IPS DF 6.9 (cell line): ENCODE results near the gene ANKRD44.
"Not testable (repeated sequence)": the region's sequence is repeated elsewhere in the genome, so short reads cannot be mapped to it uniquely, and the experiment has no call there.

Experiments
- DNase-seq: peaks from one replicate; pipeline ENCODE4 v3.0.0-alpha.2; 2013; ENCODE audit warnings: low read depth, low spot score
- H3K27ac ChIP-seq: one replicate; pipeline ENCODE4 v1.5.1; 2013; ENCODE audit warnings: low read length, control low read depth
- H3K27me3 ChIP-seq: 2 replicates; pipeline ENCODE4 v1.6.1; 2013; ENCODE audit warnings: mild to moderate bottlenecking, low read length; ENCODE audit not compliant: control insufficient read depth, insufficient read depth
- H3K36me3 ChIP-seq: 2 replicates; pipeline ENCODE4 v1.6.1; 2013; ENCODE audit warnings: low read length; ENCODE audit not compliant: control insufficient read depth, insufficient read depth
- H3K4me1 ChIP-seq: 2 replicates; pipeline ENCODE4 v1.6.1; 2013; ENCODE audit warnings: low read length; ENCODE audit not compliant: control insufficient read depth, insufficient read depth
- H3K4me3 ChIP-seq: 2 replicates; pipeline ENCODE4 v1.5.1; 2013; ENCODE audit warnings: mild to moderate bottlenecking, low read length
- H3K9me3 ChIP-seq: 2 replicates; pipeline ENCODE4 v1.6.1; 2013; ENCODE audit warnings: low read length, inconsistent platforms; ENCODE audit not compliant: control insufficient read depth, insufficient read depth
- WGBS: extraction: QIAGEN DNeasy Blood & Tissue Kit; methylation state at CpG from one replicate; pipeline ENCODE4 v1.1.7; 2013; ENCODE audit warnings: mixed read lengths, missing lambda C conversion rate; ENCODE audit not compliant: insufficient read length, insufficient coverage; 5-methylcytosine and 5-hydroxymethylcytosine counted together

ANKRD44 gene

GRCh38 chr2:197343968-197344367, 33.4 kb upstream of the ANKRD44 start:
- not testable (repeated sequence) for H3K4me3 ChIP-seq, H3K4me1 ChIP-seq, H3K27ac ChIP-seq, H3K36me3 ChIP-seq, DNase-seq, H3K27me3 ChIP-seq, H3K9me3 ChIP-seq
- WGBS = no CpG with 5 or more reads among the region's 5 CpGs

GRCh38 chr2:197340591-197340990, 30.0 kb upstream of the ANKRD44 start:
- Histone ChIP-seq H3K4me1 (no peaks in the 10 kb centered on the region), H3K4me3 (no peak overlapping the region), H3K27ac (no peak overlapping the region), H3K27me3 (no peaks in the 10 kb centered on the region), H3K36me3 (no peaks in the 10 kb centered on the region), H3K9me3 (no peaks in the 10 kb centered on the region)
- DNase-seq = no peak
- WGBS = no CpG with 5 or more reads among the region's 5 CpGs

DNA sequence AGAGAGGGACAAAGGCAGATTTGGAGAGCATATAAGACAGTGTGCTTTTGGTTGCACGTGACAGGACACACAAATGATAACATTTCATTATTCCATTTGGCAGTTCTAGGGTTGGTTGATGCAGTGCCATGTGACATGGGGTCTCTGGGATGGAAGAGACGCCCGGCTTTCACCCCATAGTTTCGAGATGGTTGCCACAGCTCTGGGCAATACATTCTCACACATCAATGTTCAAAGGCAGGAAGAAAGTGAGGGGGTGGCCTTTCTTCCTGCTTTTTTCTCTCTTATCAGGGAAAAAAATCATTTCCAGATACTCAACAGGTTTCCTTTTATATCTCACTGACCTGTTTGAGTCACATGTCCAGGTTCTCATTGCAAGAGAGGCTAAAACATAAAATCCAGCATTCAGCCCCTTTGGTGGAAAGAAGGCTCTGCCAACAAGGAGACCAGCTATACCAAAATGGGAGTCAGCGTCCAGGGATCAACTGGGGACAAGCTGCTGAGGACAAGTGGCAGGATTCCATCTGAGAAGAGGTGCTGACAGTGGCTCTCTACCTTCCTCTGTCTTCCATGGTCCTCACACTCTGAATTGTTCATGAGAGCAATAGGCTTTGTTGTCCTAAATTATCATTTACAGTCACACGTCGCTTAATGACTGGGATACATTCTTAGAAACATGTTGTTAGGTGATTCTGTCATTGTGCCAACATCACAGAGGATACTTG, 29.1 kb upstream of the ANKRD44 start:
- Histone ChIP-seq H3K27me3 (no peaks in the 10 kb centered on the region), H3K9me3 (no peaks in the 10 kb centered on the region), H3K36me3 (no peaks in the 10 kb centered on the region), H3K4me3 (no peak overlapping the region), H3K27ac (no peak overlapping the region), H3K4me1 (no peaks in the 10 kb centered on the region)
- no peak for DNase-seq
- WGBS = no CpG with 5 or more reads among the region's 7 CpGs

DNA sequence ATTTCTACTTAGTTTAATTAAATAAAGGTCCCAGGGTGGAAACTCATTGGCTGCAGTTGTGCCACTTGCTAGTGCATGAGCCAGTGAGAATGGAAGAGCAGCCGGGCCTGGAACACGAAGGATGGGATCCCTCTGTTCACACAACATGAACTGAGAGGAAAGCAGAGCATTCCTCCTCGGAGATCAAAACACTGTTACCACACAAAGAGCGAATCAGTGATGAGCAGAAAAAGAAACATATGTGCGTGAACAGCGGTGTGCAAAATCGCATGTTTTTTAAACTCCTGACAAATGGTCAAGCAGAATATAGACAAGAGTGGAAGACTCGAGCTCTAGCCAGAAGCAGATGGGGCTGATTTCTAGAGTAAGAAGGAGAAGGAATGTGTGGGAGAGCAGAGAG, 28.4 kb upstream of the ANKRD44 start:
- Histone ChIP-seq H3K27ac (no peak overlapping the region), H3K36me3 (no peaks in the 10 kb centered on the region), H3K4me1 (no peaks in the 10 kb centered on the region), H3K27me3 (no peaks in the 10 kb centered on the region), H3K9me3 (no peaks in the 10 kb centered on the region), H3K4me3 (no peak overlapping the region)
- no peak for DNase-seq
- no CpG with 5 or more reads among the region's 8 CpGs for WGBS

GRCh38 chr2:197332641-197333040, 22.1 kb upstream of the ANKRD44 start:
- H3K27ac ChIP-seq = no peak overlapping the region
- no CpG with 5 or more reads among the region's 2 CpGs for WGBS
- no peaks in the 10 kb centered on the region for H3K4me1 ChIP-seq
- no peak overlapping the region for H3K4me3 ChIP-seq
- H3K9me3 ChIP-seq = no peaks in the 10 kb centered on the region
- no peaks in the 10 kb centered on the region for H3K36me3 ChIP-seq
- no peaks in the 10 kb centered on the region for H3K27me3 ChIP-seq
- no peak for DNase-seq

DNA sequence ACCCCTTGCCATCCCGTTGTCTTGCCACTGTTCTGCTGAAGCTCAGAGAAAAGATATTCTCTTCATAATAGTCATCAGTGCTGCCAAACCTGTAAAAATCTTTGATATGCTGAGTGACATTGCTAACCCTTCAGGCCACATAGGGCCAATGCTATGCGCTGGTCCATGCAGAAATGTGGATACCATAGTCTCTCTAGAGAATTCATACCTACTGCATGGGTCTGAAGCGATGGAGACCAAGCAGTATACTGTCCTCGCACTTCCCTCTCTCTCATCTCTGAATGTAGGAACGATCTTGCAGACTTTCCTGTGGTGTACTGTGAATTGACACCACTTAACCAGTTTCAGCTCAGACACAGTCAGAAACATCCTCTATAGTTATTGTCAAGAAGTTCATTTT, 17.9 kb upstream of the ANKRD44 start:
- H3K36me3 ChIP-seq = no peaks in the 10 kb centered on the region
- no peak overlapping the region for H3K27ac ChIP-seq
- H3K4me1 ChIP-seq = no peaks in the 10 kb centered on the region
- WGBS = no CpG with 5 or more reads among the region's 5 CpGs
- no peaks in the 10 kb centered on the region for H3K9me3 ChIP-seq
- DNase-seq = no peak
- no peak overlapping the region for H3K4me3 ChIP-seq
- no peaks in the 10 kb centered on the region for H3K27me3 ChIP-seq

DNA sequence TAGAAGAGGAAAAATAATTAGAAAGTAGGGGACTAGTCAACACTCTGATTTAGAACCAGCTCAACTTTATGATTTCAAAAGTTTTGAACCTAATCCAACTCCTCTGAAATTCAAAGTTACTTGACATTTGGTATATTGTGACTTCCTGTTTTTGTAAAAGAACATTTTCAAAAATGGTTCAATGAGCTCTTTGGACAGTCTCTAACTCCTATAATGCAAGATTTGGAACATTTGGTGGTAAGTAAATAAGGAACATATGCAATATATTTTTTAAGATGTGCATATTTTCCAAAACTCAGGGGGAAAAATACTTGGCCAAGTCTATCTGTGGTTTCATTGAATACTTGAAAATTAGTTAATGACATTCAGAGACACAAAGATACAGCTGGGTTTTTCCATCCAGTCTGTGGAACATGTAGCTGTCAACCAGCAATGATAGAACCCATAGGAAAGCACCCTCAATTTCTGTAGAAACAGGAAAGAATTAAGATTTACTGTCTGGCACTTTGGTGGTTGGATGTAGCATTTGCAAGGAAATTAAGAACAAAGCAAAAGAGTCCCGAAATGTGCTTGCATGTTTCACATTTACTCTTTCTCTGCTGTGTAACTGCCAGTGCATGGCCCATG, 17.0 kb upstream of the ANKRD44 start:
- DNase-seq = no peak
- no peaks in the 10 kb centered on the region for H3K36me3 ChIP-seq
- WGBS = no CpG with 5 or more reads among the region's 1 CpG
- no peaks in the 10 kb centered on the region for H3K27me3 ChIP-seq
- no peaks in the 10 kb centered on the region for H3K4me1 ChIP-seq
- no peak overlapping the region for H3K4me3 ChIP-seq
- H3K9me3 ChIP-seq = no peaks in the 10 kb centered on the region
- H3K27ac ChIP-seq = no peak overlapping the region

DNA sequence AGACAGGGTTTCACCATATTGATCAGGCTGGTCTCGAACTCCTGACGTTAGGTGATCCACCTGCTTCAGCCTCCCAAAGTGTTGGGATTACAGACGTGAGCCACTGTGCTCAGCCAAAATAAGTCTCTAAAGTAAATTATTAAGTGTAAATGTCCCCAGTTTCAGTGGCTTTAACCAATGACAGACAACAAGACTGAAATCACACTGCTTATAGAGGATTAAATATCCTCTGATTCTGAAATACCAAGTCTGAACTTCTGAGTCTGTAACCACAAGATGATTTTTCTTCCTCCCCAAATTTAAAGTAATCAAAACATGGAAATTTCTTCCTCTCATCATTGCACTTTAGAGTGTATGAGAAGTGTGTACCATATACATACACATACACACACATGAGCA, 16.5 kb upstream of the ANKRD44 start:
- Histone ChIP-seq H3K4me1 (no peaks in the 10 kb centered on the region), H3K9me3 (no peaks in the 10 kb centered on the region), H3K27me3 (no peaks in the 10 kb centered on the region), H3K4me3 (no peak overlapping the region), H3K36me3 (no peaks in the 10 kb centered on the region), H3K27ac (no peak overlapping the region)
- no peak for DNase-seq
- WGBS = no CpG with 5 or more reads among the region's 3 CpGs

DNA sequence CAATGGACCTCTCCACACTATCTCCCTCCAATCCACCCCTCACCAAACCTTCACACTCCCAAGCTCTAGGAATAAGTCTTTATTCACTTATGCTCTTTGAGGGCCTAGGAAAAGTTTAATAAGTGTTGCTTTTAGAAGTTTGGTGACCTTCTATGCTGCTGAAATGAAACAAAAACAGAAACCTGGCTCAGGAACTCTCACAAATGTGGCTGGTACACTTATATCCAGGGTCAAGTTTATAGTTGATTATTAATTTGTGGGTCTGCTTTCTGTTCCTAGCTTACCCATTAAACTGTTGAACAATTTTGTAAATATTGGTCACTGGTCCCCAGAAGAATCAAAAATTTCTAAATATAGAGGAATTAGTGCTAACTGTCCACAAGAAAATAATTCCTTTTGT, 14.2 kb upstream of the ANKRD44 start:
- Histone ChIP-seq H3K27me3 (no peaks in the 10 kb centered on the region), H3K4me1 (no peaks in the 10 kb centered on the region), H3K4me3 (no peak overlapping the region), H3K27ac (no peak overlapping the region), H3K36me3 (no peaks in the 10 kb centered on the region), H3K9me3 (no peaks in the 10 kb centered on the region)
- no peak for DNase-seq

DNA sequence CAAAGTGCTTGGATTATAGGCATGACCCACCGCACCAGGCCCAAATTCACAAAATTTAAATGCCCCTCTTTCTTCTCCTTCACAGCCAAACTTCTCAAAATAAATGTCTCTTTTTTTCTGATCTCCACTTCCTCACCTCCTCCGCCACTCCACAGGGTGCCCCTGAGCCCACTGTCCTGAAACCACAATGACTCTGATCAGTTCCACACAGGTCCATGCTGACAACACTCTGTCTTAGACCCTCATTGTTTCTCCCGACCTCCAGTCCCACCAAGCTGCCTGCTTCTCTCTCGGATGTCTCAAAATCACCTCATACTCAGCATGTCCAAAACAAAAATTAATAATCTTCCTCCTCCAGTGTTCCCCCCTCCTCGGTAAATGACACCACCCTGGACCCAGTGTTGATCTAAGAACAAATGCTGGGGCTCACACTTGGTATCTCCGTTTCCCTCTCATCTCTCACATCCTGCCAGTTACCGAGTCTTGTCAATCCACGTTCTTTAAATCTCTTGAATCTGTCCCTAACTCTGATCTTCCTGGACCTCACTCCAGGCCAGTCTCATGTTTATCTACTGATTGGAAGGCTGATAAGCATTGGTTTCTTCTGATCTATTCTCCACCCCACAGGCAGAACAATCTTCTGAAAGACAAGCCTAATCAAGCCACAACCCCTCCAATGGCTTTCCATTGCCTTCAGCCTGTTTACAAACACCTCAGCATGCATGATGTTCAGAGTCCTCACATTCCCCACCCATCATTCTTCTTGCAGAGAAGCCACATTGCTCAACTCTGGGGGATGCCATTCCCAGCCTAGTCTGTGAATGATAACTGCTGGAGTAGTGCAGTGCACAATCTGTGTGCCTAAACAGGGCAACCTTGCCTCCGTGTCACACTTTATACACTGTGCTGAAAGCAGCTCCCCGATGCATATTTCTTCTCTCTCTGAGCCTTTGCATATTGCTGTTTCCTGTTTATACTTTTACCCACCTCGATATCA, 12.4 kb upstream of the ANKRD44 start:
- no peak for DNase-seq
- no CpG with 5 or more reads among the region's 11 CpGs for WGBS
- Histone ChIP-seq H3K4me3 (no peak overlapping the region), H3K9me3 (no peaks in the 10 kb centered on the region), H3K36me3 (no peaks in the 10 kb centered on the region), H3K27ac (no peak overlapping the region), H3K4me1 (no peaks in the 10 kb centered on the region), H3K27me3 (no peaks in the 10 kb centered on the region)
